NCI-H2227 treated with DMSO at 0.1 percent for 48 hours (cell line): ENCODE measurements around the gene SETX.

Source experiments
- DNase-seq: peaks from one replicate; lab custom pipeline; 2025; lab: John Stamatoyannopoulos, UW

Gene SETX

DNA sequence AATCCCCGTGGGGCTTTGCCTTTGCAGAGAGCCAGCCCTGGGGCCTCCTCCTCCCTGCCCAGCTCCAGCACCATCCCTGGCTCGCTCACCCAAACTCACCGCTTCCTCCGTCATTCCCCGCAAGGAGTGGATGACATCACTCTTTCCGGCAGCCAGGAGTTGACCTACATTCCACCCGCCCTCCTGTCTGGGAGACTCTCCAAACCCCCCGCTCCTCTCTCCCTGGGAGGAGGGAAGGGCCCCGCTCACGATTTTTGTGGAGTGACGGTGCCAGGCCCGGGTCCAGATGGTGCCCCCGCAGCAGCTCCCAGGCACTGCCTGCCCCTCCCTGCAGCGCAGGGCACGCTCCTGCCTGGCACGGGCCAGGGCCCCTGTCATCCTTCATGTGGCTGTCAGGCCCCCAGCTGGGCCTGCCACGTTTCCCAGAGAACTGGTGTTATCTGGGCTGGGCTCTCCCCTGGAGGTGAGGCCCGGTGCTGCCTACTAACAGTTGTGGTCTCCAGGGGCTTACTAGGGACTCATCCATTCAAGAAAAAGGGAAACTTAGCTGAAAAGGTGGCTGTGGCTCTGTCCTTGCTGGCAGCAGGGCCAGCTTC is 140.7 kb downstream of the SETX start:
- no peak for DNase-seq

DNA sequence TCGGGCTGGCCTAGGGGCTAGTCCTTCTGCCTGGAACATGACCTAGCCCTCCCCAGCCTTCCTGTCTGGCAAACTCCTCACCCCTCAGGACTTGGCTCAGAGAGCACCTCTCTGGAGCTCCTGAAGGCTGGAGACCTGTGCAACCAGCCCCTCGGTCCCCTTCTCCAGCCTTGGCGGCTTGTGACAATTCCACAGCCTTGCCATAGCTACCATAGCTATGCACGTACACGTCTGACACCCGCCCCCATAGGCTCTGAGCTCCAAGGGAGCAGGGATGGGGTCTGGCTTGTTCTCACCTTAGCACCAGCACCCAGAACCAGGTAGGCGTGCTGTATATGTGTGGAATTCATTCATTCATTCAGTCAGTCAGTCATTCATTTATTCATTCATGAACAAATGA is 143.2 kb downstream of the SETX start:
- DNase-seq, result no peak
